ENCODE results near the gene ADCY10.

The ADCY10 gene

DNA sequence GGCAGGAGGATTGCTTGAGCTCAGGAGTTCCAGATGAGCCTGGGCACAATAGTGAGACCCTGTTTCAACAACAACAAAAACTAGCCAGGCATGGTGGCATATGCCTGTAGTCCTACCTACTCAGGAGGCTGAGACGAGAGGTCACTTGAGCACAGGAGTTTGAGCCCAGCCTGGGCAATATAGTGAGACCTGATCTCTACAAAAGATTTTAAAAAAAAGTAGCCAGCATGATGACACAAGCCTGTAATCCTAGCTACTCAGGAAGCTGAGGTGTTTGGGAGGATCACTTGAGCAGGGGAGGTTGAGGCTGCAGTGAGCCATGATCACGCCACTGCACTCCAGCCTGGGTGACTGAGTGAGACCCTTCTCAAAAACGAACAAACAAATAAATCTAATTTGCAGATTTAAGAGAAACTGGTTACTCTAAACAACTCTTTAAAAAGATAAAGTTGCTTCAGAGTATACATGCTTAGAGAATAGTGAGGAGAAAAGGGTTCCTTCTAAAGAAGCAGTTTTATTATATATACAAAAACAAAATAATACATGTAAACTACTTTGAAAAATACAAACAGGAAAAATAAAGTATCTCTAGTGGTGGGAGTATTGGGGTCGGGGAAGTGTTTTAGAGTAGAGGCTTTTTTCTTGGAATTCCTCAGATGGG is 88.4 kb downstream of the ADCY10 start:
- Histone ChIP-seq H3K4me2 (ENCODE audit: low read length) (no peak overlapping the region), H3K9ac (ENCODE audit: low read length) (no peak overlapping the region), H3K27me3 (ENCODE audit: insufficient read depth, low read length) (no peaks in the 10 kb centered on the region), H3K18ac (ENCODE audit: low read length) (peak overlapping the region; percentile 29), H3K14ac (ENCODE audit: low read length) (no peak overlapping the region), H3K27ac (ENCODE audit: low read depth, low read length) (no peak overlapping the region), H2BK12ac (ENCODE audit: low read length) (peak overlapping the region; percentile 82), H3K4ac (ENCODE audit: low read depth, low read length) (no peak overlapping the region), H3K4me1 (ENCODE audit: control insufficient read depth in 1 of 2, insufficient read depth in 2 of 2, low read length in 2 of 2) (peaks cover 13 to 14% of the 10 kb centered on the region in 2 experiments), H3K9me3 (ENCODE audit: insufficient read depth, low read depth, low read length) (no peaks in the 10 kb centered on the region), H4K12ac (ENCODE audit: low read depth, low read length) (no peak overlapping the region), H2BK120ac (ENCODE audit: insufficient read depth, low read length, poor library complexity) (peak overlapping the region; percentile 54), H3K23ac (ENCODE audit: low read length) (no peak overlapping the region), H3K4me3 (ENCODE audit: low read depth, low read length) (no peak overlapping the region), H2BK5ac (ENCODE audit: low read depth, low read length, poor library complexity) (peak overlapping the region; percentile 14), H2AK5ac (ENCODE audit: low read length) (no peak overlapping the region), H3K36me3 (ENCODE audit: control insufficient read depth in 1 of 2, insufficient read depth in 2 of 2, low read length in 2 of 2) (no peaks in the 10 kb centered on the region), H4K91ac (ENCODE audit: low read depth, low read length) (peak overlapping the region; percentile 35), H2AFZ (ENCODE audit: insufficient read depth, low read length, poor library complexity) (no peak overlapping the region), H3K79me2 (ENCODE audit: control insufficient read depth, insufficient read depth, low read length, poor library complexity) (peaks cover 3% of the 10 kb centered on the region), H3K79me1 (ENCODE audit: low read length) (peaks cover 22% of the 10 kb centered on the region), H4K8ac (ENCODE audit: low read depth, low read length) (no peak overlapping the region)
- no peak for DNase-seq
- no CpG with 5 or more reads among the region's 4 CpGs for WGBS (ENCODE audit: extremely low coverage, insufficient coverage, insufficient read length)

- Histone ChIP-seq H2BK5ac (ENCODE audit: low read depth, low read length, poor library complexity) (no peak overlapping the region), H3K27me3 (ENCODE audit: insufficient read depth, low read length) (no peaks in the 10 kb centered on the region), H3K4me3 (ENCODE audit: low read depth, low read length) (no peak overlapping the region), H3K4me1 (ENCODE audit: control insufficient read depth in 1 of 2, insufficient read depth in 2 of 2, low read length in 2 of 2) (peaks cover 12 to 13% of the 10 kb centered on the region in 2 experiments), H3K9me3 (ENCODE audit: insufficient read depth, low read depth, low read length) (no peaks in the 10 kb centered on the region), H3K4ac (ENCODE audit: low read depth, low read length) (no peak overlapping the region), H2BK120ac (ENCODE audit: insufficient read depth, low read length, poor library complexity) (no peak overlapping the region), H2BK12ac (ENCODE audit: low read length) (peak overlapping the region; percentile 6), H3K4me2 (ENCODE audit: low read length) (no peak overlapping the region), H3K27ac (ENCODE audit: low read depth, low read length) (no peak overlapping the region), H4K8ac (ENCODE audit: low read depth, low read length) (no peak overlapping the region), H3K79me1 (ENCODE audit: low read length) (peaks cover 22% of the 10 kb centered on the region), H4K12ac (ENCODE audit: low read depth, low read length) (no peak overlapping the region), H2AFZ (ENCODE audit: insufficient read depth, low read length, poor library complexity) (no peak overlapping the region), H3K36me3 (ENCODE audit: control insufficient read depth in 1 of 2, insufficient read depth in 2 of 2, low read length in 2 of 2) (no peaks in the 10 kb centered on the region), H3K18ac (ENCODE audit: low read length) (no peak overlapping the region), H3K23ac (ENCODE audit: low read length) (no peak overlapping the region), H3K9ac (ENCODE audit: low read length) (no peak overlapping the region), H2AK5ac (ENCODE audit: low read length) (no peak overlapping the region), H4K91ac (ENCODE audit: low read depth, low read length) (peak overlapping the region; percentile 20), H3K14ac (ENCODE audit: low read length) (no peak overlapping the region), H3K79me2 (ENCODE audit: control insufficient read depth, insufficient read depth, low read length, poor library complexity) (peaks cover 4% of the 10 kb centered on the region)
- WGBS (ENCODE audit: extremely low coverage, insufficient coverage, insufficient read length): no CpG with 5 or more reads among the region's 9 CpGs
- DNase-seq: no peak
Observed at GRCh38 chr1:167824163-167824794, 89.7 kb downstream of the ADCY10 start.

DNA sequence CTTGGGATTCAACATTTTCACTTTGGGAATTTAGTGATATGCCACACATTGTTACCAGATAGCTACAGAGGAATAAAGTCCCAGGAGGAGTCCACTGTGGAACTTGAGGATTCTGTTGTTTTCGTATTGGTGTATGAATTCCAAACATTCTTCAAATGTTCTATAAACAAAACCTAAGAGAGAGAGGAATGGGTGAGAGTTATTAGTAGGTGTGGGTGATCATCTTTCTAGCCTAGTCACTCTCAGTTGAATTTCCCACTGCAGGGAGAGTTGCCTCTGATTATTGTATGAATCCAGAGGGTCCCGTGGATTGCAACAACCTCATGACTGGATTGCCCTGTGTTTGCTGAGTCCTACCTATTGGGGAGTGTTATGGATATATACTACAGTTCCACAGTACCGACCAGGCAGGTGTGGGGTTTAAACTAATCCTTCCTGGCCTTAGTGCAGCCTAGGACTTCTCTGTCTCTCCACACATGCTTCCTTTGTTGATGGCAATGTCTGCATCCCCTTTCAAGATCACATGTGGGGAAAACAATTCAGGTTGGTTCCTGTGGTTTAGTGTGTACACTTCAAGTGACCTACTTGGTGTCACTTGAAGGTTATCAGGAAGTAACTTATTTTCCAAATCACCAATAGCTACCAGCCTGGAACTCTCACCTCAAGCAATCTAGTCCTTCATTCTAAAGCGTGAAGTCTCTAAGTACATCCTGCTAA is 91.8 kb downstream of the ADCY10 start:
- H3K23ac ChIP-seq (ENCODE audit: low read length): no peak overlapping the region
- peak overlapping the region; percentile 66 for H2BK5ac ChIP-seq (ENCODE audit: low read depth, low read length, poor library complexity)
- peaks cover 23% of the 10 kb centered on the region for H3K79me1 ChIP-seq (ENCODE audit: low read length)
- H2BK120ac ChIP-seq (ENCODE audit: insufficient read depth, low read length, poor library complexity): peak overlapping the region; percentile 57
- H3K9ac ChIP-seq (ENCODE audit: low read length): no peak overlapping the region
- no peaks in the 10 kb centered on the region for H3K36me3 ChIP-seq (ENCODE audit: control insufficient read depth in 1 of 2, insufficient read depth in 2 of 2, low read length in 2 of 2)
- H3K4me1 ChIP-seq (ENCODE audit: control insufficient read depth in 1 of 2, insufficient read depth in 2 of 2, low read length in 2 of 2): peaks cover 11 to 12% of the 10 kb centered on the region in 2 experiments
- H2AK5ac ChIP-seq (ENCODE audit: low read length): peak overlapping the region; percentile 72
- peak in 1 of 2 donors; percentile 42 for DNase-seq
- H4K12ac ChIP-seq (ENCODE audit: low read depth, low read length): no peak overlapping the region
- H4K8ac ChIP-seq (ENCODE audit: low read depth, low read length): peak overlapping the region; percentile 26
- H3K9me3 ChIP-seq (ENCODE audit: insufficient read depth, low read depth, low read length): no peaks in the 10 kb centered on the region
- no peak overlapping the region for H2AFZ ChIP-seq (ENCODE audit: insufficient read depth, low read length, poor library complexity)
- peak overlapping the region; percentile 70 for H3K14ac ChIP-seq (ENCODE audit: low read length)
- no peaks in the 10 kb centered on the region for H3K27me3 ChIP-seq (ENCODE audit: insufficient read depth, low read length)
- H4K91ac ChIP-seq (ENCODE audit: low read depth, low read length): peak overlapping the region; percentile 73
- no peak overlapping the region for H3K4me2 ChIP-seq (ENCODE audit: low read length)
- no peak overlapping the region for H3K4me3 ChIP-seq (ENCODE audit: low read depth, low read length)
- no CpG with 5 or more reads among the region's 4 CpGs for WGBS (ENCODE audit: extremely low coverage, insufficient coverage, insufficient read length)
- peak overlapping the region; percentile 86 for H2BK12ac ChIP-seq (ENCODE audit: low read length)
- peak overlapping the region; percentile 61 for H3K27ac ChIP-seq (ENCODE audit: low read depth, low read length)
- peak overlapping the region; percentile 21 for H3K18ac ChIP-seq (ENCODE audit: low read length)
- peak overlapping the region; percentile 34 for H3K4ac ChIP-seq (ENCODE audit: low read depth, low read length)
- peaks cover 4% of the 10 kb centered on the region for H3K79me2 ChIP-seq (ENCODE audit: control insufficient read depth, insufficient read depth, low read length, poor library complexity)

- no peak overlapping the region for H2AFZ ChIP-seq (ENCODE audit: insufficient read depth, low read length, poor library complexity)
- H3K27me3 ChIP-seq (ENCODE audit: insufficient read depth, low read length): no peaks in the 10 kb centered on the region
- H3K4me2 ChIP-seq (ENCODE audit: low read length): peak overlapping the region; percentile 4
- peak overlapping the region; percentile 58 for H4K8ac ChIP-seq (ENCODE audit: low read depth, low read length)
- no peak overlapping the region for H3K23ac ChIP-seq (ENCODE audit: low read length)
- H3K79me2 ChIP-seq (ENCODE audit: control insufficient read depth, insufficient read depth, low read length, poor library complexity): peaks cover 4% of the 10 kb centered on the region
- H3K4me1 ChIP-seq (ENCODE audit: control insufficient read depth in 1 of 2, insufficient read depth in 2 of 2, low read length in 2 of 2): peaks cover 11 to 12% of the 10 kb centered on the region in 2 experiments
- H3K36me3 ChIP-seq (ENCODE audit: control insufficient read depth in 1 of 2, insufficient read depth in 2 of 2, low read length in 2 of 2): no peaks in the 10 kb centered on the region
- no peak overlapping the region for H3K4me3 ChIP-seq (ENCODE audit: low read depth, low read length)
- H3K9me3 ChIP-seq (ENCODE audit: insufficient read depth, low read depth, low read length): no peaks in the 10 kb centered on the region
- H4K91ac ChIP-seq (ENCODE audit: low read depth, low read length): peak overlapping the region; percentile 55
- H3K79me1 ChIP-seq (ENCODE audit: low read length): peaks cover 23% of the 10 kb centered on the region
- peak overlapping the region; percentile 40 for H3K4ac ChIP-seq (ENCODE audit: low read depth, low read length)
- peak overlapping the region; percentile 22 for H2AK5ac ChIP-seq (ENCODE audit: low read length)
- no peak overlapping the region for H4K12ac ChIP-seq (ENCODE audit: low read depth, low read length)
- H2BK12ac ChIP-seq (ENCODE audit: low read length): peak overlapping the region; percentile 94
- peak overlapping the region; percentile 14 for H3K18ac ChIP-seq (ENCODE audit: low read length)
- peak overlapping the region; percentile 72 for H2BK5ac ChIP-seq (ENCODE audit: low read depth, low read length, poor library complexity)
- H2BK120ac ChIP-seq (ENCODE audit: insufficient read depth, low read length, poor library complexity): peak overlapping the region; percentile 72
- DNase-seq: no peak
- H3K27ac ChIP-seq (ENCODE audit: low read depth, low read length): peak overlapping the region; percentile 61
- no CpG with 5 or more reads among the region's 6 CpGs for whole genome bisulfite sequencing (ENCODE audit: extremely low coverage, insufficient coverage, insufficient read length)
- H3K9ac ChIP-seq (ENCODE audit: low read length): no peak overlapping the region
- H3K14ac ChIP-seq (ENCODE audit: low read length): peak overlapping the region; percentile 70
Observed at GRCh38 chr1:167821356-167821685, 92.6 kb downstream of the ADCY10 start.

Data from trophoblast cell (in vitro differentiated cells and primary cell).